ENCODE results near the gene CPLX3. TPM values are rescaled to one million over a fixed set of nuclear protein-coding genes. Genes with fewer than 3 reads are reported as not detected.

The CPLX3 gene
- total RNA-seq, 1 donor from 2014 or later: not detected

- Histone ChIP-seq H3K9me3 (ENCODE audit: control insufficient read depth in 3 of 3, low read length in 3 of 3) (no peaks in the 10 kb centered on the region), H3K4me1 (ENCODE audit: control insufficient read depth in 3 of 3, insufficient read depth in 3 of 3, low read length in 3 of 3) (peaks cover 86 to 94% (median 88%) of the 10 kb centered on the region in 3 donors), H3K27ac (ENCODE audit: low read depth, low read length) (peak overlapping the region; percentile 66), H3K9ac (ENCODE audit: low read depth in 1 of 3, low read length in 3 of 3) (no peak overlapping the region), H3K36me3 (ENCODE audit: control insufficient read depth in 3 of 3, insufficient read depth in 3 of 3, low read length in 3 of 3) (peaks cover 0 to 2% (median 0%) of the 10 kb centered on the region in 3 donors), H3K27me3 (ENCODE audit: control insufficient read depth in 3 of 3, insufficient read depth in 3 of 3, low read length in 3 of 3) (no peaks in the 10 kb centered on the region), H3K4me3 (ENCODE audit: low read length in 3 of 3) (no peak overlapping the region)
Measured at GRCh38 chr15:74788683-74789151, 37.7 kb upstream of the CPLX3 start.

GRCh38 chr15:74789171-74789631 is 37.2 kb upstream of the CPLX3 start:
- Histone ChIP-seq H3K36me3 (ENCODE audit: control insufficient read depth in 3 of 3, insufficient read depth in 3 of 3, low read length in 3 of 3) (peaks cover 0 to 2% (median 0%) of the 10 kb centered on the region in 3 donors), H3K27ac (ENCODE audit: low read depth, low read length) (peak overlapping the region; percentile 66), H3K4me1 (ENCODE audit: control insufficient read depth in 3 of 3, insufficient read depth in 3 of 3, low read length in 3 of 3) (peaks cover 81 to 89% (median 84%) of the 10 kb centered on the region in 3 donors), H3K4me3 (ENCODE audit: low read length in 3 of 3) (no peak overlapping the region), H3K27me3 (ENCODE audit: control insufficient read depth in 3 of 3, insufficient read depth in 3 of 3, low read length in 3 of 3) (no peaks in the 10 kb centered on the region), H3K9me3 (ENCODE audit: control insufficient read depth in 3 of 3, low read length in 3 of 3) (no peaks in the 10 kb centered on the region), H3K9ac (ENCODE audit: low read depth in 1 of 3, low read length in 3 of 3) (peak overlapping the region in 1 of 3 donors; percentile 33)

GRCh38 chr15:74789741-74790079 is 36.7 kb upstream of the CPLX3 start:
- H3K9me3 ChIP-seq (ENCODE audit: control insufficient read depth in 3 of 3, low read length in 3 of 3): no peaks in the 10 kb centered on the region
- H3K4me3 ChIP-seq (ENCODE audit: low read length in 3 of 3): peak overlapping the region; percentile 24 to 49 (median 32)
- H3K27me3 ChIP-seq (ENCODE audit: control insufficient read depth in 3 of 3, insufficient read depth in 3 of 3, low read length in 3 of 3): no peaks in the 10 kb centered on the region
- H3K36me3 ChIP-seq (ENCODE audit: control insufficient read depth in 3 of 3, insufficient read depth in 3 of 3, low read length in 3 of 3): peaks cover 0 to 2% (median 0%) of the 10 kb centered on the region in 3 donors
- H3K4me1 ChIP-seq (ENCODE audit: control insufficient read depth in 3 of 3, insufficient read depth in 3 of 3, low read length in 3 of 3): peaks cover 77 to 84% (median 79%) of the 10 kb centered on the region in 3 donors
- H3K27ac ChIP-seq (ENCODE audit: low read depth, low read length): peak overlapping the region; percentile 66
- H3K9ac ChIP-seq (ENCODE audit: low read depth in 1 of 3, low read length in 3 of 3): peak overlapping the region; percentile 50 to 60 (median 54)

GRCh38 chr15:74790080-74790916 is 36.1 kb upstream of the CPLX3 start:
- Histone ChIP-seq H3K27ac (ENCODE audit: low read depth, low read length) (peak overlapping the region; percentile 66), H3K9ac (ENCODE audit: low read depth in 1 of 3, low read length in 3 of 3) (peak overlapping the region; percentile 50 to 60 (median 54)), H3K9me3 (ENCODE audit: control insufficient read depth in 3 of 3, low read length in 3 of 3) (no peaks in the 10 kb centered on the region), H3K4me1 (ENCODE audit: control insufficient read depth in 3 of 3, insufficient read depth in 3 of 3, low read length in 3 of 3) (peaks cover 71 to 78% (median 73%) of the 10 kb centered on the region in 3 donors), H3K27me3 (ENCODE audit: control insufficient read depth in 3 of 3, insufficient read depth in 3 of 3, low read length in 3 of 3) (no peaks in the 10 kb centered on the region), H3K36me3 (ENCODE audit: control insufficient read depth in 3 of 3, insufficient read depth in 3 of 3, low read length in 3 of 3) (peaks cover 0 to 2% (median 1%) of the 10 kb centered on the region in 3 donors), H3K4me3 (ENCODE audit: low read length in 3 of 3) (peak overlapping the region; percentile 32 to 49 (median 48))

- Histone ChIP-seq H3K9me3 (ENCODE audit: control insufficient read depth in 3 of 3, low read length in 3 of 3) (no peaks in the 10 kb centered on the region), H3K4me1 (ENCODE audit: control insufficient read depth in 3 of 3, insufficient read depth in 3 of 3, low read length in 3 of 3) (peaks cover 64 to 71% (median 66%) of the 10 kb centered on the region in 3 donors), H3K4me3 (ENCODE audit: low read length in 3 of 3) (no peak overlapping the region), H3K27me3 (ENCODE audit: control insufficient read depth in 3 of 3, insufficient read depth in 3 of 3, low read length in 3 of 3) (no peaks in the 10 kb centered on the region), H3K27ac (ENCODE audit: low read depth, low read length) (no peak overlapping the region), H3K9ac (ENCODE audit: low read depth in 1 of 3, low read length in 3 of 3) (peak overlapping the region in 1 of 3 donors; percentile 60), H3K36me3 (ENCODE audit: control insufficient read depth in 3 of 3, insufficient read depth in 3 of 3, low read length in 3 of 3) (peaks cover 0 to 2% (median 0%) of the 10 kb centered on the region in 3 donors)
Measured at GRCh38 chr15:74791007-74791406, 35.4 kb upstream of the CPLX3 start.

GRCh38 chr15:74791667-74792066 is 34.8 kb upstream of the CPLX3 start:
- H3K4me1 ChIP-seq (ENCODE audit: control insufficient read depth in 3 of 3, insufficient read depth in 3 of 3, low read length in 3 of 3): peaks cover 57 to 64% (median 60%) of the 10 kb centered on the region in 3 donors
- H3K27ac ChIP-seq (ENCODE audit: low read depth, low read length): no peak overlapping the region
- H3K36me3 ChIP-seq (ENCODE audit: control insufficient read depth in 3 of 3, insufficient read depth in 3 of 3, low read length in 3 of 3): peaks cover 0 to 2% (median 0%) of the 10 kb centered on the region in 3 donors
- no peaks in the 10 kb centered on the region for H3K9me3 ChIP-seq (ENCODE audit: control insufficient read depth in 3 of 3, low read length in 3 of 3)
- no peaks in the 10 kb centered on the region for H3K27me3 ChIP-seq (ENCODE audit: control insufficient read depth in 3 of 3, insufficient read depth in 3 of 3, low read length in 3 of 3)
- no peak overlapping the region for H3K4me3 ChIP-seq (ENCODE audit: low read length in 3 of 3)
- H3K9ac ChIP-seq (ENCODE audit: low read depth in 1 of 3, low read length in 3 of 3): no peak overlapping the region

- H3K4me1 ChIP-seq (ENCODE audit: control insufficient read depth in 3 of 3, insufficient read depth in 3 of 3, low read length in 3 of 3): peaks cover 50 to 57% (median 52%) of the 10 kb centered on the region in 3 donors
- no peak overlapping the region for H3K27ac ChIP-seq (ENCODE audit: low read depth, low read length)
- no peaks in the 10 kb centered on the region for H3K9me3 ChIP-seq (ENCODE audit: control insufficient read depth in 3 of 3, low read length in 3 of 3)
- no peak overlapping the region for H3K4me3 ChIP-seq (ENCODE audit: low read length in 3 of 3)
- peak overlapping the region in 2 of 3 donors; percentile 20 to 33 for H3K9ac ChIP-seq (ENCODE audit: low read depth in 1 of 3, low read length in 3 of 3)
- peaks cover 0 to 2% (median 0%) of the 10 kb centered on the region in 3 donors for H3K36me3 ChIP-seq (ENCODE audit: control insufficient read depth in 3 of 3, insufficient read depth in 3 of 3, low read length in 3 of 3)
- H3K27me3 ChIP-seq (ENCODE audit: control insufficient read depth in 3 of 3, insufficient read depth in 3 of 3, low read length in 3 of 3): no peaks in the 10 kb centered on the region
Measured at GRCh38 chr15:74792227-74793016, 34.0 kb upstream of the CPLX3 start.

- no peaks in the 10 kb centered on the region for H3K27me3 ChIP-seq (ENCODE audit: control insufficient read depth in 3 of 3, insufficient read depth in 3 of 3, low read length in 3 of 3)
- H3K27ac ChIP-seq (ENCODE audit: low read depth, low read length): no peak overlapping the region
- peaks cover 48 to 54% (median 49%) of the 10 kb centered on the region in 3 donors for H3K4me1 ChIP-seq (ENCODE audit: control insufficient read depth in 3 of 3, insufficient read depth in 3 of 3, low read length in 3 of 3)
Measured at GRCh38 chr15:74793135-74794028, 33.0 kb upstream of the CPLX3 start.

More at GRCh38 chr15:74793135-74794028, 33.0 kb upstream of the CPLX3 start:
- no peak overlapping the region for H3K4me3 ChIP-seq (ENCODE audit: low read length in 3 of 3)
- H3K36me3 ChIP-seq (ENCODE audit: control insufficient read depth in 3 of 3, insufficient read depth in 3 of 3, low read length in 3 of 3): peaks cover 0 to 5% (median 2%) of the 10 kb centered on the region in 3 donors
- H3K9me3 ChIP-seq (ENCODE audit: control insufficient read depth in 3 of 3, low read length in 3 of 3): no peaks in the 10 kb centered on the region
- peak overlapping the region in 2 of 3 donors; percentile 20 to 25 for H3K9ac ChIP-seq (ENCODE audit: low read depth in 1 of 3, low read length in 3 of 3)
